Measurements from ENCODE around the gene LGALS7B. TPM values are rescaled to one million over a fixed set of nuclear protein-coding genes. Genes with fewer than 3 reads are reported as not detected.
A peak's percentile ranks its signal among the peaks of the same experiment; 100 is the strongest.

Gene LGALS7B
- total RNA-seq, 1 experiment from 2014 or later, result 3.6 TPM

- Histone ChIP-seq H3K4me1 (ENCODE audit: control insufficient read depth, insufficient read depth, low read length) (0 out of 2 replicates have a peak, but pooled peaks cover 4% of the 10 kb centered on the region), H3K4me3 (ENCODE audit: low read depth in 2 of 2, low read length in 2 of 2) (no peak overlapping the region), H3K36me3 (ENCODE audit: control insufficient read depth, insufficient read depth, low read length) (no peaks in the 10 kb centered on the region), H3K27ac (ENCODE audit: low read length) (no peak overlapping the region), H3K27me3 (ENCODE audit: control insufficient read depth, insufficient read depth, low read length) (no peaks in the 10 kb centered on the region), H3K9me3 (ENCODE audit: control insufficient read depth, insufficient read depth, low read depth, low read length) (no peaks in the 10 kb centered on the region)
- in situ Hi-C loops (cut with HindIII; ENCODE audit: low pct_unique_long_range_greater_than_20kb, low sequenced_read_pairs), result no loop called here
- POLR2A ChIA-PET, result interaction anchor here (0.5 to 0.6 kb wide), 2 partner anchors 18 to 106 kb away, joined by 3 to 4 read pairs; no protein-coding TSS in a partner anchor
- intact Hi-C loops (cut with micrococcal nuclease; ENCODE audit: unreplicated experiment), result no loop called here
- TF ChIP-seq SIN3A (IDR thresholded peaks at IDR 0.05; ENCODE audit: borderline replicate concordance, insufficient read depth, low read depth, low read length) (no peak), CTCF (IDR thresholded peaks at IDR 0.05) (no peak)
- DNase-seq (ENCODE audit: low read depth, low spot score), result no peak
- ATAC-seq, result no peak
- BruUV-seq (replicated peaks), result no TSS peak
- CTCF ChIA-PET, result interaction anchor here (0.5 to 0.6 kb wide), 3 partner anchors 20 to 174 kb away, joined by 3 to 6 read pairs (median 5); no protein-coding TSS in a partner anchor
Observed at GRCh38 chr19:38742906-38743305, 46.1 kb upstream of the LGALS7B start.

- peak; percentile 4; the same call in 1 of the 2 replicates for ATAC-seq
- BruUV-seq (replicated peaks), result no TSS peak
- ChIA-PET CTCF (interaction anchor here (0.6 kb wide), 3 partner anchors 20 to 174 kb away, joined by 3 to 5 read pairs (median 4); no protein-coding TSS in a partner anchor), POLR2A (interaction anchor here (0.5 to 0.6 kb wide), 2 partner anchors 18 to 105 kb away, joined by 3 to 4 read pairs; no protein-coding TSS in a partner anchor)
- TF ChIP-seq POLR2AphosphoS5 (IDR thresholded peaks at IDR 0.05; ENCODE audit: low read depth, low read length) (peak; percentile 18; the same call in 1 of the 2 replicates), REST (IDR thresholded peaks at IDR 0.05; ENCODE audit: insufficient read depth in 1 of 2, low read depth in 2 of 2, low read length in 1 of 2) (no peak), CTCF (IDR thresholded peaks at IDR 0.05) (no peak), SIN3A (IDR thresholded peaks at IDR 0.05; ENCODE audit: borderline replicate concordance, insufficient read depth, low read depth, low read length) (no peak), TCF7L2 (IDR thresholded peaks at IDR 0.05; ENCODE audit: low read depth, low read length) (no peak)
- no peaks in the 10 kb centered on the region for H3K36me3 ChIP-seq (ENCODE audit: control insufficient read depth, insufficient read depth, low read length)
- H3K4me1 ChIP-seq (ENCODE audit: control insufficient read depth, insufficient read depth, low read length), result 0 out of 2 replicates have a peak, but pooled peaks cover 4% of the 10 kb centered on the region
- no peak overlapping the region for H3K27ac ChIP-seq (ENCODE audit: low read length)
- no peak for DNase-seq (ENCODE audit: low read depth, low spot score)
- no peaks in the 10 kb centered on the region for H3K27me3 ChIP-seq (ENCODE audit: control insufficient read depth, insufficient read depth, low read length)
- no peak overlapping the region for H3K4me3 ChIP-seq (ENCODE audit: low read depth in 2 of 2, low read length in 2 of 2)
- intact Hi-C loops (cut with micrococcal nuclease; ENCODE audit: unreplicated experiment), result no loop called here
- in situ Hi-C loops (cut with HindIII; ENCODE audit: low pct_unique_long_range_greater_than_20kb, low sequenced_read_pairs), result no loop called here
- no peaks in the 10 kb centered on the region for H3K9me3 ChIP-seq (ENCODE audit: control insufficient read depth, insufficient read depth, low read depth, low read length)
Observed at GRCh38 chr19:38743394-38744297, 45.4 kb upstream of the LGALS7B start.

All from Panc1 (cell line).